Neural progenitor cell (in vitro differentiated cells): ENCODE data around the gene XYLT1. TPM values are rescaled to one million over a fixed set of nuclear protein-coding genes. Genes with fewer than 3 reads are reported as not detected.

Experiments used
- DNase-seq: peaks from one replicate; pipeline ENCODE4 v3.0.0-alpha.2; 2016; ENCODE audit warnings: low spot score
- H2AFZ ChIP-seq: fragments of 200-600 bp; sonication (generic); replicated peaks from 2 replicates; pipeline ENCODE4 v1.6.1; 2016; ENCODE audit warnings: antibody characterized with exemption
- H3F3A ChIP-seq: fragments of 200-600 bp; sonication (generic); 2 replicates; pipeline ENCODE4 v1.6.1; 2016; ENCODE audit warnings: antibody characterized with exemption, low read depth
- H3K27ac ChIP-seq: fragments of 200-600 bp; sonication (generic); 2 replicates; pipeline ENCODE4 v1.5.1; 2016; ENCODE audit warnings: mild to moderate bottlenecking
- H3K27me3 ChIP-seq: fragments of 200-600 bp; sonication (generic); 2 replicates; pipeline ENCODE4 v1.6.1; 2016; ENCODE audit warnings: mild to moderate bottlenecking, moderate library complexity
- H3K36me3 ChIP-seq: fragments of 200-600 bp; sonication (generic); 2 replicates; pipeline ENCODE4 v1.5.1; 2016
- H3K4me1 ChIP-seq: fragments of 200-600 bp; sonication (generic); 2 replicates; pipeline ENCODE4 v1.6.1; 2016; ENCODE audit warnings: mixed run types
- H3K4me2 ChIP-seq: fragments of 200-600 bp; sonication (generic); 2 replicates; pipeline ENCODE4 v1.6.1; 2016
- H3K4me3 ChIP-seq: fragments of 200-600 bp; sonication (generic); 2 replicates; pipeline ENCODE4 v1.5.1; 2016
- H3K79me2 ChIP-seq: fragments of 200-600 bp; sonication (generic); 2 replicates; pipeline ENCODE4 v1.6.1; 2016; ENCODE audit warnings: low read depth
- H3K9ac ChIP-seq: fragments of 200-600 bp; sonication (generic); 2 replicates; pipeline ENCODE4 v1.6.1; 2016
- H3K9me3 ChIP-seq: fragments of 200-600 bp; sonication (generic); 2 replicates; pipeline ENCODE4 v1.5.1; 2016; ENCODE audit warnings: low read depth
- H4K20me1 ChIP-seq: fragments of 200-600 bp; sonication (generic); 2 replicates; pipeline ENCODE4 v1.6.1; 2016; ENCODE audit warnings: low read depth
- H3K27ac Mint-ChIP-seq: 3 replicates; pipeline ENCODE4 v1.8.0; 2021; ENCODE audit warnings: mixed read lengths
- H3K27me3 Mint-ChIP-seq: 2 replicates; pipeline ENCODE4 v1.8.0; 2022; ENCODE audit warnings: low read depth, mild to moderate bottlenecking, inconsistent platforms, moderate library complexity, mixed read lengths; ENCODE audit not compliant: insufficient read depth
- H3K36me3 Mint-ChIP-seq: 3 replicates; pipeline ENCODE4 v1.8.0; 2021; ENCODE audit warnings: mixed read lengths
- H3K4me1 Mint-ChIP-seq: 3 replicates; pipeline ENCODE4 v1.8.0; 2021; ENCODE audit warnings: mixed read lengths
- H3K4me3 Mint-ChIP-seq: 3 replicates; pipeline ENCODE4 v1.8.0; 2021; ENCODE audit warnings: mild to moderate bottlenecking, moderate library complexity, mixed read lengths
- H3K9me3 Mint-ChIP-seq: 3 replicates; pipeline ENCODE4 v1.8.0; 2020; ENCODE audit warnings: mixed read lengths
- CTCF ChIP-seq: fragments of 200-600 bp; sonication (generic); IDR thresholded peaks from 2 replicates; pipeline ENCODE4 v1.5.1; 2017; ENCODE audit warnings: antibody characterized with exemption, mild to moderate bottlenecking
- EZH2 ChIP-seq: fragments of 200-600 bp; sonication (generic); IDR thresholded peaks from 2 replicates; pipeline ENCODE4 v1.6.1; 2017; ENCODE audit warnings: antibody characterized with exemption, mild to moderate bottlenecking, moderate library complexity
- EZH2phosphoT487 ChIP-seq: fragments of 200-600 bp; sonication (generic); IDR thresholded peaks from 2 replicates; pipeline ENCODE4 v1.6.1; 2017; ENCODE audit warnings: antibody characterized with exemption
- total RNA-seq: library from RNA; depleted of rRNA; stranded (reverse); fragments of >200 nt; gene quantifications from 2 replicates; pipeline ENCODE4 v1.2.3, GENCODE V29; 2015; ENCODE audit warnings: low replicate concordance

The XYLT1 gene
- total RNA-seq, 1 donor from 2014 or later: 5.9 TPM

DNA sequence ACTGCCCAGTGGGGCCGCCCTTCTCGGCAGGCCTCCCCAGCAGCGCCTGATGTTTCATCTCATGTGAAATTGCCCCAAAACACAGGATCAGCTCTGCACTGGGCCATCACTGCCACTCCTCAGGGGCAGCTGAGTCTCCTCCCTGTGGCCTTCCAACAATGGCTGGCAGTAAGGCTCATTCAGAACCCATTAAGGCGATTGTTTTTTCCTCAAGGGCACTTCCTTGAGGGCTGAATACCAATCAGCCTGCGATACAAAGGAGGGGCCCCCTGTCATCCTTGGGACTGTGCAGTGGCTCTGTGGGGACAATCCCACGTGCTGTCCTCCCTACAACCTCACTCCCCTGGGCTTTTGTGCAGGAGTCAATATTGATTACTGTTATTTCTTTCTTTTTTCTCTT lies 47.5 kb downstream of the XYLT1 start:
- Histone ChIP-seq H4K20me1 (peaks cover 17% of the 10 kb centered on the region), H3K4me2 (peak overlapping the region; percentile 63), H3K79me2 (no peaks in the 10 kb centered on the region), H3K9me3 (no peaks in the 10 kb centered on the region), H3K36me3 (no peaks in the 10 kb centered on the region), H3F3A (peaks cover 9% of the 10 kb centered on the region), H3K27ac (no peak overlapping the region), H2AFZ (no peak overlapping the region), H3K4me3 (no peak overlapping the region), H3K9ac (no peak overlapping the region), H3K4me1 (peaks cover 15% of the 10 kb centered on the region), H3K27me3 (no peaks in the 10 kb centered on the region)
- H3K27me3 Mint-ChIP-seq: peaks cover 2% of the 10 kb centered on the region
- H3K36me3 Mint-ChIP-seq: peaks cover 12% of the 10 kb centered on the region
- no peak for TF ChIP-seq CTCF
- no peak for TF ChIP-seq EZH2
- TF ChIP-seq EZH2phosphoT487: no peak
- DNase-seq: peak; percentile 63
- no peaks in the 10 kb centered on the region for H3K9me3 Mint-ChIP-seq
- H3K4me3 Mint-ChIP-seq: no peak overlapping the region
- H3K27ac Mint-ChIP-seq: peak overlapping the region; percentile 49
- peaks cover 20% of the 10 kb centered on the region for H3K4me1 Mint-ChIP-seq

GRCh38 chr16:17420816-17421215 lies 49.9 kb downstream of the XYLT1 start:
- H4K20me1 ChIP-seq: peaks cover 20% of the 10 kb centered on the region
- Mint-ChIP-seq H3K27me3 (peaks cover 2% of the 10 kb centered on the region), H3K9me3 (no peaks in the 10 kb centered on the region), H3K27ac (no peak overlapping the region), H3K4me1 (peaks cover 41% of the 10 kb centered on the region), H3K4me3 (no peak overlapping the region), H3K36me3 (peaks cover 7% of the 10 kb centered on the region)
- H3K4me1 ChIP-seq: peaks cover 21% of the 10 kb centered on the region
- H3K79me2 ChIP-seq: no peaks in the 10 kb centered on the region
- H3K27me3 ChIP-seq: no peaks in the 10 kb centered on the region
- DNase-seq: no peak
- H2AFZ ChIP-seq: no peak overlapping the region
- H3K36me3 ChIP-seq: no peaks in the 10 kb centered on the region
- H3K4me2 ChIP-seq: no peak overlapping the region
- no peak overlapping the region for H3K4me3 ChIP-seq
- TF ChIP-seq CTCF (no peak), EZH2phosphoT487 (no peak), EZH2 (no peak)
- H3K9me3 ChIP-seq: no peaks in the 10 kb centered on the region
- no peak overlapping the region for H3K27ac ChIP-seq
- H3K9ac ChIP-seq: no peak overlapping the region
- H3F3A ChIP-seq: peaks cover 6% of the 10 kb centered on the region

- Mint-ChIP-seq H3K27me3 (peaks cover 7% of the 10 kb centered on the region), H3K9me3 (no peaks in the 10 kb centered on the region), H3K4me3 (no peak overlapping the region), H3K4me1 (peaks cover 55% of the 10 kb centered on the region), H3K27ac (no peak overlapping the region), H3K36me3 (peaks cover 7% of the 10 kb centered on the region)
- Histone ChIP-seq H3K79me2 (no peaks in the 10 kb centered on the region), H3K27ac (no peak overlapping the region), H3K9ac (no peak overlapping the region), H3K27me3 (no peaks in the 10 kb centered on the region), H3K4me1 (peaks cover 21% of the 10 kb centered on the region), H2AFZ (no peak overlapping the region), H4K20me1 (peaks cover 18% of the 10 kb centered on the region), H3K36me3 (no peaks in the 10 kb centered on the region), H3K9me3 (no peaks in the 10 kb centered on the region), H3F3A (peaks cover 6% of the 10 kb centered on the region), H3K4me2 (no peak overlapping the region), H3K4me3 (no peak overlapping the region)
- no peak for DNase-seq
- no peak for TF ChIP-seq EZH2
- TF ChIP-seq CTCF: no peak
- no peak for TF ChIP-seq EZH2phosphoT487
These were observed 51.5 kb downstream of the XYLT1 start for GRCh38 chr16:17419266-17419665.
